GM12878 (cell line): ENCODE data around the gene NID1. TPM values are rescaled to one million over a fixed set of nuclear protein-coding genes. Genes with fewer than 3 reads are reported as not detected.

Source experiments
- ATAC-seq: fragments of 200-7000 bp; cut with Tn5 transposase; 3 replicates; pipeline ENCODE4 v1.9.1; 2020; ENCODE audit warnings: mild to moderate bottlenecking, moderate library complexity
- BruUV-seq: library from RNA; stranded (reverse); fragments of 400-500 nt; replicated peaks from 2 replicates; lab custom pipeline; 2021; lab: Mats Ljungman, UMichigan
- CTCF ChIA-PET: fragments of 300-600 bp; sonication (Branson Sonifier 250); formaldehyde crosslinking; extraction: SDS; loops from one replicate; lab custom pipeline; 2021; ENCODE audit warnings: inconsistent platforms; lab: Yijun Ruan, JAX
- POLR2A ChIA-PET: fragments of 350-600 bp; formaldehyde crosslinking; extraction: SDS; loops from one replicate; lab custom pipeline; 2021; ENCODE audit warnings: inconsistent platforms; lab: Charles Lee
- RAD21 ChIA-PET: fragments of 300-600 bp; sonication (Branson Sonifier 250); formaldehyde crosslinking; loops from one replicate; lab custom pipeline; 2023; ENCODE audit warnings: antibody characterized with exemption; ENCODE audit not compliant: unreplicated experiment; lab: Charles Lee
- SMC1A ChIA-PET: fragments of 300-600 bp; sonication (Branson Sonifier 250); formaldehyde crosslinking; loops from one replicate; lab custom pipeline; 2023; ENCODE audit not compliant: unreplicated experiment, uncharacterized antibody; lab: Charles Lee
- DNase-seq: peaks from one replicate; pipeline ENCODE4 v3.0.0-alpha.2; 2011; ENCODE audit warnings: low read depth, low spot score
- FAIRE-seq: peaks from 3 replicates; lab custom pipeline; 2011; peaks lifted over from hg19 to GRCh38; lab: Jason Lieb, UNC
- H2AFZ ChIP-seq: 2 replicates; pipeline ENCODE4 v1.6.0; 2011; ENCODE audit warnings: low read depth, low read length, control low read depth; ENCODE audit not compliant: control insufficient read depth
- H3K27ac ChIP-seq: 2 replicates; pipeline ENCODE4 v1.5.1; 2011; ENCODE audit warnings: control low read depth; ENCODE audit not compliant: control insufficient read depth, insufficient read depth
- H3K27me3 ChIP-seq, 2 experiments: replicated peaks in 1 of 2; 2 replicates each; pipeline versions ENCODE4 v1.6.0 to v1.6.1; 2011; ENCODE audit warnings: low read length in 1 of 2; ENCODE audit not compliant: control insufficient read depth in 2 of 2, insufficient read depth in 2 of 2
- H3K36me3 ChIP-seq, 2 experiments: 2 replicates each; pipeline ENCODE4 v1.5.1; 2011; ENCODE audit warnings: low read length in 1 of 2; ENCODE audit not compliant: control insufficient read depth in 2 of 2, insufficient read depth in 2 of 2
- H3K4me1 ChIP-seq: 2 replicates; pipeline ENCODE4 v1.6.1; 2011; ENCODE audit warnings: mild to moderate bottlenecking, low read length, moderate library complexity, mixed read lengths; ENCODE audit not compliant: control insufficient read depth, insufficient read depth
- H3K4me2 ChIP-seq: 2 replicates; pipeline ENCODE4 v1.6.0; 2011; ENCODE audit warnings: control low read depth; ENCODE audit not compliant: control insufficient read depth, insufficient read depth
- H3K4me3 ChIP-seq: fragments of 200-600 bp; sonication (generic); 2 replicates; pipeline ENCODE4 v1.5.1; 2016
- H3K79me2 ChIP-seq: 2 replicates; pipeline ENCODE4 v1.6.0; 2011; ENCODE audit warnings: low read length; ENCODE audit not compliant: control insufficient read depth, insufficient read depth
- H3K9ac ChIP-seq: 2 replicates; pipeline ENCODE4 v1.8.0; 2011; ENCODE audit warnings: low read length, control low read depth, mixed read lengths; ENCODE audit not compliant: control insufficient read depth, insufficient read depth
- H3K9me3 ChIP-seq: replicated peaks from 3 replicates; pipeline ENCODE4 v1.5.1; 2011; ENCODE audit warnings: mild to moderate bottlenecking, low read length; ENCODE audit not compliant: control insufficient read depth, insufficient read depth
- H4K20me1 ChIP-seq: 2 replicates; pipeline ENCODE4 v1.6.0; 2011; ENCODE audit not compliant: control insufficient read depth, insufficient read depth
- BCL11A ChIP-seq: IDR thresholded peaks from 2 replicates; pipeline ENCODE4 v1.6.1; 2011; ENCODE audit warnings: low read depth, low read length
- CBFB ChIP-seq: IDR thresholded peaks from 2 replicates; pipeline ENCODE4 v1.6.1; 2016; ENCODE audit warnings: antibody characterized with exemption, low read depth
- EGR1 ChIP-seq, 2 experiments: IDR thresholded peaks; 1 replicate in 1 of 2; 2 replicates in 1 of 2; pipeline ENCODE4 v1.6.1; 2011 to 2012; ENCODE audit warnings: low read depth in 2 of 2, low read length in 2 of 2, borderline replicate concordance in 1 of 2, mild to moderate bottlenecking in 1 of 2, moderate library complexity in 1 of 2
- ESRRA ChIP-seq: IDR thresholded peaks from 2 replicates; pipeline ENCODE4 v1.6.1; 2012; ENCODE audit warnings: mild to moderate bottlenecking, low read length, improper control_type of control experiment
- GATAD2B ChIP-seq: fragments of 450-650 bp; conservative IDR thresholded peaks from 2 replicates; pipeline ENCODE4 v1.6.1; 2017; ENCODE audit warnings: low read depth, mild to moderate bottlenecking, moderate library complexity
- IRF4 ChIP-seq: IDR thresholded peaks from 2 replicates; pipeline ENCODE4 v1.6.1; 2011; ENCODE audit warnings: low read depth, low read length
- KLF5 ChIP-seq: fragments of 450-650 bp; IDR thresholded peaks from 2 replicates; pipeline ENCODE4 v1.6.1; 2014; ENCODE audit warnings: mild to moderate bottlenecking; ENCODE audit not compliant: partially characterized antibody
- NFYB ChIP-seq: IDR thresholded peaks from 2 replicates; pipeline ENCODE4 v1.6.1; 2011; ENCODE audit warnings: low read depth, mild to moderate bottlenecking, low read length, improper control_type of control experiment, moderate library complexity; ENCODE audit not compliant: insufficient read depth
- PAX5 ChIP-seq: IDR thresholded peaks from 2 replicates; pipeline ENCODE4 v1.6.1; 2011; ENCODE audit warnings: low read depth, low read length, borderline replicate concordance
- POLR2A ChIP-seq: IDR thresholded peaks from 2 replicates; pipeline ENCODE4 v1.6.1; 2011; ENCODE audit warnings: low read depth, mild to moderate bottlenecking, low read length
- POLR2AphosphoS5 ChIP-seq: IDR thresholded peaks from 2 replicates; pipeline ENCODE4 v1.6.1; 2011; ENCODE audit warnings: mild to moderate bottlenecking, low read length, inconsistent platforms
- POU2F2 ChIP-seq: IDR thresholded peaks from 3 replicates; pipeline ENCODE4 v1.6.1; 2011; ENCODE audit warnings: low read depth, mild to moderate bottlenecking, low read length, borderline replicate concordance
- RUNX3 ChIP-seq: IDR thresholded peaks from 2 replicates; pipeline ENCODE4 v1.6.1; 2012; ENCODE audit warnings: low read length, inconsistent platforms
- SMARCA5 ChIP-seq: fragments of 450-650 bp; IDR thresholded peaks from 2 replicates; pipeline ENCODE4 v1.6.1; 2017; ENCODE audit warnings: mild to moderate bottlenecking
- TCF12 ChIP-seq: IDR thresholded peaks from 2 replicates; pipeline ENCODE4 v1.6.1; 2011; ENCODE audit warnings: low read depth, mild to moderate bottlenecking, low read length
- ZBED1 ChIP-seq: IDR thresholded peaks from 2 replicates; pipeline ENCODE4 v1.6.1; 2016; ENCODE audit warnings: borderline replicate concordance
- ZNF207 ChIP-seq: fragments of 450-650 bp; IDR thresholded peaks from 2 replicates; pipeline ENCODE4 v1.6.1; 2014; ENCODE audit warnings: antibody characterized with exemption, mild to moderate bottlenecking, borderline replicate concordance
- ZNF24 ChIP-seq: fragments of 450-650 bp; IDR thresholded peaks from 2 replicates; pipeline ENCODE4 v1.6.1; 2017; ENCODE audit warnings: antibody characterized with exemption, mild to moderate bottlenecking
- WGBS: methylation state at CpG from one replicate; pipeline ENCODE4 v1.1.6; 2016; ENCODE audit warnings: low lambda C conversion rate; ENCODE audit not compliant: insufficient replicate concordance, insufficient coverage; ENCODE audit errors: missing lambda C conversion rate; 5-methylcytosine and 5-hydroxymethylcytosine counted together
- in situ Hi-C: fragments of 300-500 bp; cut with MboI; formaldehyde crosslinking; loops from 9 replicates; pipeline ENCODE4 v1.14.3; 2018; ENCODE audit warnings: mixed read lengths
- intact Hi-C: fragments of 100-400 bp; cut with micrococcal nuclease; formaldehyde crosslinking; loops from one replicate; pipeline ENCODE4 v1.14.2; 2022; ENCODE audit not compliant: unreplicated experiment
- polyA plus RNA-seq, 11 experiments: library from polyadenylated mRNA; depleted of rRNA in 4 of 11; unstranded in 6 of 11; stranded (reverse) in 5 of 11; fragments of >200 nt; fragmentation: Nextera tagmentation in 4 of 11; fragmentation: Illumina TruSeq in 1 of 11; extraction: Ambion mirVana in 4 of 11; extraction: Trizol in 1 of 11; gene quantifications; 1 replicate in 1 of 11; 2 replicates in 10 of 11; pipeline versions ENCODE4 v1.2.1 to v1.2.3, GENCODE V29; 2011 to 2016; ENCODE audit warnings: inconsistent platforms in 2 of 11, missing spikeins in 2 of 11, low read depth in 1 of 11
- total RNA-seq, 4 experiments: library from RNA; depleted of rRNA in 3 of 4; stranded (reverse); fragments of >200 nt in 3 of 4; fragmentation: Illumina TruSeq in 1 of 4; extraction: Trizol in 1 of 4; gene quantifications; 2 replicates each; pipeline versions ENCODE4 v1.2.1 to v1.2.3, GENCODE V29; 2013 to 2021
- TF ChIP-seq, protein P1 (sequence below): fragments of 450-650 bp; IDR thresholded peaks from 2 replicates; pipeline ENCODE4 v1.6.1; 2017; ENCODE audit warnings: mild to moderate bottlenecking, moderate library complexity
- TF ChIP-seq, protein P2 (sequence below): fragments of 450-650 bp; IDR thresholded peaks from 2 replicates; pipeline ENCODE4 v1.6.1; 2014; ENCODE audit warnings: mild to moderate bottlenecking

NID1 gene
- total and polyA plus RNA-seq, 10 of the 15 experiments (the other 5 are each of a cell fraction or from before 2014, with no cell fraction given), result 4.2 to 25.7 (median 11.3) TPM

DNA sequence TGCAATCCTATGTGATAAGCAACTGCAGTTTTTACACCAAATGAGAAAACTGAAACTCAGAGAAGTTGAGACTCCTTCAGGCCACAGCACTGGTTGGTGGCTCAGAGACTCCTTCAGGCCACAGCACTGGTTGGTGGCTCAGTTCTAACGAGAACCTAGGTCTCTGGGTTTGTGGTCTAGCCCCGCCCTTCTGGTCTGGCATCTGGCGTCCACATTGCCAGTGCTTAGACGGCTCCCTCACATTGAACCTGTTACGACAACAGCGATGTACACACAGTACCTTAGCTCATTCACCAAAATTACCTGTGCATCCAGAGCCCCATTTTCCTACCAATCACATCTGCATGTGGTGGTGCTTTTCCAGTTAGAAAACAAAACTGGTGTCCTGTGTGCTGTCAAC, 66.1 kb downstream of the NID1 start:
- POLR2A ChIA-PET, result interaction anchor here (0.7 to 4.1 kb wide), 6 partner anchors 27 to 67 kb away, joined by 3 to 22 read pairs (median 6); partner anchors contain the start of gene NID1
- peaks cover 58% of the 10 kb centered on the region for H3K4me1 ChIP-seq
- no peaks in the 10 kb centered on the region for H3K36me3 ChIP-seq
- peak; percentile 77 for ATAC-seq
- peak overlapping the region; percentile 45; the same call in 1 of the 2 replicates for H3K4me3 ChIP-seq
- H3K27ac ChIP-seq, result peak overlapping the region; percentile 97
- no peaks in the 10 kb centered on the region for H4K20me1 ChIP-seq
- H3K9me3 ChIP-seq, result no peaks in the 10 kb centered on the region
- CTCF ChIA-PET, result interaction anchor here (0.8 to 5.3 kb wide), 6 partner anchors 8 to 68 kb away, joined by 3 to 35 read pairs (median 4); no protein-coding TSS in a partner anchor
- RAD21 ChIA-PET, result interaction anchor here (0.6 to 4.9 kb wide), 11 partner anchors 17 to 161 kb away, joined by 3 to 28 read pairs (median 3); partner anchors contain the start of gene NID1
- peak overlapping the region; percentile 76 for H3K4me2 ChIP-seq
- in situ Hi-C loops, result no loop called here
- SMC1A ChIA-PET, result interaction anchor here (1.1 to 6.1 kb wide), 16 partner anchors 20 to 285 kb away, joined by 3 to 48 read pairs (median 4); no protein-coding TSS in a partner anchor
- H3K9ac ChIP-seq, result peak overlapping the region; percentile 66
- peak overlapping the region; percentile 58 for H2AFZ ChIP-seq
- no peaks in the 10 kb centered on the region for H3K27me3 ChIP-seq
- intact Hi-C loops, result loop anchor here (1.0 to 5.0 kb wide), 7 partner anchors 27 to 283 kb away; partner anchors contain the start of genes ERO1B and LYST
- WGBS, result 1% methylated on average over 6 of the region's 6 CpGs
- BruUV-seq, result TSS peak; percentile 56
- peak; percentile 74 for DNase-seq
- FAIRE-seq, result no peak
- H3K79me2 ChIP-seq, result no peaks in the 10 kb centered on the region; the same call in 1 of the 2 replicates
- 0 out of 2 replicates have a peak, but pooled peaks have one; percentile 39 for TF ChIP-seq BCL11A
- TF ChIP-seq, protein P1, sequence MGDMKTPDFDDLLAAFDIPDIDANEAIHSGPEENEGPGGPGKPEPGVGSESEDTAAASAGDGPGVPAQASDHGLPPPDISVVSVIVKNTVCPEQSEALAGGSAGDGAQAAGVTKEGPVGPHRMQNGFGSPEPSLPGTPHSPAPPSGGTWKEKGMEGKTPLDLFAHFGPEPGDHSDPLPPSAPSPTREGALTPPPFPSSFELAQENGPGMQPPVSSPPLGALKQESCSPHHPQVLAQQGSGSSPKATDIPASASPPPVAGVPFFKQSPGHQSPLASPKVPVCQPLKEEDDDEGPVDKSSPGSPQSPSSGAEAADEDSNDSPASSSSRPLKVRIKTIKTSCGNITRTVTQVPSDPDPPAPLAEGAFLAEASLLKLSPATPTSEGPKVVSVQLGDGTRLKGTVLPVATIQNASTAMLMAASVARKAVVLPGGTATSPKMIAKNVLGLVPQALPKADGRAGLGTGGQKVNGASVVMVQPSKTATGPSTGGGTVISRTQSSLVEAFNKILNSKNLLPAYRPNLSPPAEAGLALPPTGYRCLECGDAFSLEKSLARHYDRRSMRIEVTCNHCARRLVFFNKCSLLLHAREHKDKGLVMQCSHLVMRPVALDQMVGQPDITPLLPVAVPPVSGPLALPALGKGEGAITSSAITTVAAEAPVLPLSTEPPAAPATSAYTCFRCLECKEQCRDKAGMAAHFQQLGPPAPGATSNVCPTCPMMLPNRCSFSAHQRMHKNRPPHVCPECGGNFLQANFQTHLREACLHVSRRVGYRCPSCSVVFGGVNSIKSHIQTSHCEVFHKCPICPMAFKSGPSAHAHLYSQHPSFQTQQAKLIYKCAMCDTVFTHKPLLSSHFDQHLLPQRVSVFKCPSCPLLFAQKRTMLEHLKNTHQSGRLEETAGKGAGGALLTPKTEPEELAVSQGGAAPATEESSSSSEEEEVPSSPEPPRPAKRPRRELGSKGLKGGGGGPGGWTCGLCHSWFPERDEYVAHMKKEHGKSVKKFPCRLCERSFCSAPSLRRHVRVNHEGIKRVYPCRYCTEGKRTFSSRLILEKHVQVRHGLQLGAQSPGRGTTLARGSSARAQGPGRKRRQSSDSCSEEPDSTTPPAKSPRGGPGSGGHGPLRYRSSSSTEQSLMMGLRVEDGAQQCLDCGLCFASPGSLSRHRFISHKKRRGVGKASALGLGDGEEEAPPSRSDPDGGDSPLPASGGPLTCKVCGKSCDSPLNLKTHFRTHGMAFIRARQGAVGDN, result peak; percentile 55; the same call in 1 of the 2 replicates
- TF ChIP-seq PAX5, result peak; percentile 12; the same call in 1 of the 2 replicates
- TF ChIP-seq POU2F2, result peak; percentile 52; the same call in 1 of the 3 replicates
- TF ChIP-seq TCF12, result peak; percentile 69; the same call in 1 of the 2 replicates
- peak; percentile 83 for TF ChIP-seq RUNX3
- TF ChIP-seq ZNF207, result no peak
- TF ChIP-seq, protein P2, sequence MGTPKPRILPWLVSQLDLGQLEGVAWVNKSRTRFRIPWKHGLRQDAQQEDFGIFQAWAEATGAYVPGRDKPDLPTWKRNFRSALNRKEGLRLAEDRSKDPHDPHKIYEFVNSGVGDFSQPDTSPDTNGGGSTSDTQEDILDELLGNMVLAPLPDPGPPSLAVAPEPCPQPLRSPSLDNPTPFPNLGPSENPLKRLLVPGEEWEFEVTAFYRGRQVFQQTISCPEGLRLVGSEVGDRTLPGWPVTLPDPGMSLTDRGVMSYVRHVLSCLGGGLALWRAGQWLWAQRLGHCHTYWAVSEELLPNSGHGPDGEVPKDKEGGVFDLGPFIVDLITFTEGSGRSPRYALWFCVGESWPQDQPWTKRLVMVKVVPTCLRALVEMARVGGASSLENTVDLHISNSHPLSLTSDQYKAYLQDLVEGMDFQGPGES, result 0 out of 2 replicates have a peak, but pooled peaks have one; percentile 20
- no peak for TF ChIP-seq GATAD2B
- 0 out of 2 replicates have a peak, but pooled peaks have one; percentile 16 for TF ChIP-seq IRF4
- peak in 1 of 2 experiments; percentile 57; a peak in 1 of 3 replicates for TF ChIP-seq EGR1 (IDR thresholded peaks at IDR 0.05; ENCODE audit: borderline replicate concordance in 1 of 2, low read depth in 2 of 2, low read length in 2 of 2)
- TF ChIP-seq KLF5, result no peak
- 0 out of 2 replicates have a peak, but pooled peaks have one; percentile 40 for TF ChIP-seq NFYB
- TF ChIP-seq ZNF24, result no peak
- TF ChIP-seq SMARCA5, result peak; percentile 89
- no peak for TF ChIP-seq ESRRA
- 0 out of 2 replicates have a peak, but pooled peaks have one; percentile 2 for TF ChIP-seq ZBED1
- TF ChIP-seq POLR2A, result peak; percentile 51
- peak; percentile 19; the same call in 1 of the 2 replicates for TF ChIP-seq CBFB
- peak; percentile 45; the same call in 1 of the 2 replicates for TF ChIP-seq POLR2AphosphoS5
